ENCODE results near the gene PYGM.

- no peak for TF ChIP-seq POLR2A (IDR thresholded peaks at IDR 0.05; ENCODE audit: borderline replicate concordance, extremely low read depth, insufficient read depth, insufficient read length)
- TF ChIP-seq RAD21 (IDR thresholded peaks at IDR 0.05; ENCODE audit: low read depth), result no peak
- no peak for TF ChIP-seq CTCF (IDR thresholded peaks at IDR 0.05 in 2 of 3, conservative IDR thresholded peaks at IDR 0.05 in 1 of 3; ENCODE audit: borderline replicate concordance in 1 of 3, insufficient read depth in 1 of 3, low read depth in 2 of 3, low read length in 2 of 3)
- no peak for TF ChIP-seq SP1 (IDR thresholded peaks at IDR 0.05; ENCODE audit: low read depth)
- TF ChIP-seq EZH2 (IDR thresholded peaks at IDR 0.05), result no peak
- TF ChIP-seq TCF7L2 (IDR thresholded peaks at IDR 0.05; ENCODE audit: borderline replicate concordance, extremely low read depth, insufficient read depth, insufficient read length), result no peak
Observed at GRCh38 chr11:64736654-64737053, 23.1 kb downstream of the PYGM start.

All from HCT116 (cell line).